Activated T-cell treated with anti-CD3 and anti-CD28 coated beads, Interleukin-2, amount 50 U/mL, for 4 hours (primary cell): ENCODE results near the gene NOL12. TPM values are rescaled to one million over a fixed set of nuclear protein-coding genes. Genes with fewer than 3 reads are reported as not detected.
A peak's percentile ranks its signal among the peaks of the same experiment; 100 is the strongest.
"Not testable (repeated sequence)": the region's sequence is repeated elsewhere in the genome, so short reads cannot be mapped to it uniquely, and the experiment has no call there.

ENCODE experiments used
- ATAC-seq, 2 donors: fragments of 200-7000 bp; cut with Tn5 transposase; one replicate each; pipeline ENCODE4 v1.10.0; 2021
- DNase-seq: peaks from one replicate; pipeline ENCODE4 v3.0.0-alpha.2; 2020
- H3K27me3 Mint-ChIP-seq: one replicate; pipeline ENCODE4 v1.8.0; 2021; ENCODE audit warnings: low read depth, mixed read lengths
- H3K36me3 Mint-ChIP-seq: one replicate; pipeline ENCODE4 v1.8.0; 2022; ENCODE audit warnings: mixed read lengths; ENCODE audit not compliant: insufficient read depth
- H3K4me1 Mint-ChIP-seq: one replicate; pipeline ENCODE4 v1.8.0; 2021; ENCODE audit warnings: low read depth, mixed read lengths
- H3K4me3 Mint-ChIP-seq: one replicate; pipeline ENCODE4 v1.8.0; 2021; ENCODE audit warnings: mild to moderate bottlenecking, moderate library complexity, mixed read lengths
- H3K9me3 Mint-ChIP-seq: one replicate; pipeline ENCODE4 v1.8.0; 2021; ENCODE audit warnings: mixed read lengths
- total RNA-seq, 3 donors: library from RNA; stranded (reverse); gene quantifications; one replicate each; pipeline ENCODE4 v1.2.1, GENCODE V29; 2021

Gene NOL12
- total RNA-seq, 3 donors from 2014 or later, result 58.7 to 66.4 (median 65.2) TPM

- DNase-seq (no peak), ATAC-seq (no peak)
- peaks cover 14% of the 10 kb centered on the region for H3K4me1 Mint-ChIP-seq
- no peaks in the 10 kb centered on the region for H3K27me3 Mint-ChIP-seq
- no peak overlapping the region for H3K4me3 Mint-ChIP-seq
- no peaks in the 10 kb centered on the region for H3K9me3 Mint-ChIP-seq
- H3K36me3 Mint-ChIP-seq, result peaks cover 5% of the 10 kb centered on the region
Observed at GRCh38 chr22:37654563-37655251, 31.4 kb upstream of the NOL12 start.

DNA sequence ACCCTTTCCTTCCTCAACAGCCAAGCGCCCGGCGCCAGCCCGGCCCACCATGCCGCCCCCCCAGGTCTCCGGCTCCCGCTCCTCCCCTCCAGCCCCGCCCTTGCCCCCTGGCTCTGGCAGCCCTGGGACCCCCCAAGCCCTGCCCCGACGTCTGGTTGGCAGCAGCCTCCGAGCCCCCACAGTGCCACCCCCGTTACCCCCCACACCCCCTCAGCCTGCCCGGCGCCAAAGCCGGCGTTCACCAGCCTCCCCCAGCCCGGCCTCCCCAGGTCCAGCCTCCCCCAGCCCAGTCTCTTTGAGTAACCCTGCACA, 30.9 kb upstream of the NOL12 start:
- Mint-ChIP-seq H3K27me3 (no peaks in the 10 kb centered on the region), H3K4me3 (no peak overlapping the region), H3K4me1 (peaks cover 19% of the 10 kb centered on the region), H3K36me3 (peaks cover 4% of the 10 kb centered on the region), H3K9me3 (no peaks in the 10 kb centered on the region)
- ATAC-seq, result no peak
- DNase-seq, result no peak

DNA sequence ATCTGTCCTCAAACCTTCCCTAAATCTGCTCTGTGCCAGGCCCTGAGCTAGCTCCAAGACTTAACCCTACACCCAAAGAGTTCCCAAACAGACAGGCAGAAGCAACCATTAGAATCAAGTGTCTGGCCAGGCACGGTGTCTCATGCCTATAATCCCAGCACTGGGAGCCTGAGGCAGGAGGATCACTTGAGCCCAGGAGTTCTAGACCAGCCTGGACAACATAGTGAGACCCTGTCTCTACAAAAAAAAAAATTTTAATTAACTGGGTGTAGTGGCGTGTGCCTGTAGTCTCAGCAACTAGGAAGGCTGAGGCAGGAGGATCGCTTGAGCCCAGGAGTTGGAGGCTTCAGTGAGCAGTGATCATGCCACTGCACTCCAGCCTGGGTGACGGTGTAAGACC, 29.6 kb upstream of the NOL12 start:
- not testable (repeated sequence) for DNase-seq, ATAC-seq, H3K9me3 Mint-ChIP-seq, H3K27me3 Mint-ChIP-seq, H3K4me3 Mint-ChIP-seq, H3K36me3 Mint-ChIP-seq
- peaks cover 29% of the 10 kb centered on the region for H3K4me1 Mint-ChIP-seq

DNA sequence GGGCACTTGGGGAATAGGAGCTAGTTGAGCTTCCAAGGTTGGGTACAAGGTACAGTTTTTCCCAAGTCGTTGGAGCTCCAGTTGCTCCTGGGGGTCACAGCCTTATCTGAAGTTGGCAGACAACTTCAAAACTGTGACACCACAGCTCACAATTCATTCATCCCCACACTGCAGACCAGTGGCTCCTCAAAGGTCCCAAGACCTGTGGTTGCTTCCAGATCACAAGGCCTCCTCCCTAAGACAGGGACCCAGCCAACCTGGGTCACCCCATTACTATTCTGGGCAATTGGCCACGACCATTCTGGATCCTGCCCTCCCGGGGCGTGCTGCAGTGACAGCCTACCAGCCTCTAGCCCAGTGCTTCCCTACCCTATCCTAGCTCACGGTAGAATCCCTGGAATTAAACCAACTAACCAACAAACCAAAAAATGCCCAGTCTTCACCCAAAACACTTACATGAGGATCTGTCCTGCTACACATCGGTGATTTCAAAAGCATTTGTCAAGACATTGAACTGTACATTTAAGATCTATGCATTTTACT, 28.5 kb upstream of the NOL12 start:
- DNase-seq (no peak), ATAC-seq (no peak)
- no peaks in the 10 kb centered on the region for H3K36me3 Mint-ChIP-seq
- no peaks in the 10 kb centered on the region for H3K27me3 Mint-ChIP-seq
- peaks cover 34% of the 10 kb centered on the region for H3K4me1 Mint-ChIP-seq
- peak overlapping the region; percentile 87 for H3K4me3 Mint-ChIP-seq
- no peaks in the 10 kb centered on the region for H3K9me3 Mint-ChIP-seq

DNA sequence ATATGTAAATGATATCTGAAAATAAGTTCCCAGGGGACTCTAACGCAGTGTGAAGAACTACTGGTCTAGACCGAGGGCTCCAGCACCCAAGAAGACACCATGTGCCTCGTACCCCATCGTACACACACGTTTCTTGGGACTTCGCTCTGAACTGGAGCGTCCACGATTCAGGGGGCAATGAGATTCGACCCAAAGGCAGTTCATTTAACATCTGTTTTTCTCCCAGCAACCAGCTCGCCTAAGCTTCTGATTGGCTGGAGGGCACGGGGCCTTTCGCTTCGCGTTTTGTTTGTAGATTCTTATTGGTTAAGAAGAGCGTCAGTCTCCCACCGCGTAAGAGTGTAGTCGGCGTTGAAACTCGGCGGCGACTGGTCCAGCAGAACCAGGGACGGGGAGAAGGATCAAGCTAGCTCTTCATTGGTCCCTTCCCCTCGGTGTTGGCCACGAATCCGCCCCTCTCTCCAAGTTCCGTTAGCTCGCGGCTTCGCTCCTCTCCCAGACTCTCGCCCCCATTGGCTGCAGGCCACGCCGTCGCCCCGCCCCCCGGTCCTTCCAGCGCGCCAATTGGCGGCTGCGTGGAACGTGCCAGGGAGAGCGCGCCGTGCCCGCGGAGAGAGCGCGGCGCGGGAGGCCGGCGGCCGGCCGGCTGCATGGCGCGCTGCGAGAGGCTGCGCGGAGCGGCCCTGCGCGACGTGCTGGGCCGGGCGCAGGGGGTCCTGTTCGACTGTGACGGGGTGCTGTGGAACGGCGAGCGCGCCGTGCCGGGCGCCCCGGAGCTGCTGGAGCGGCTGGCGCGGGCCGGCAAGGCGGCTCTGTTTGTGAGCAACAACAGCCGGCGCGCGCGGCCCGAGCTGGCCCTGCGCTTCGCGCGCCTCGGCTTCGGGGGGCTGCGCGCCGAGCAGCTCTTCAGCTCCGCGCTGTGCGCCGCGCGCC, 27.7 kb upstream of the NOL12 start, which contains the start of gene PDXP:
TSS of gene PDXP (plus strand) at position 591 of the 933 bp plus-strand sequence. CDS start at position 651, 60 bp downstream.
- Mint-ChIP-seq H3K36me3 (no peaks in the 10 kb centered on the region), H3K4me1 (peaks cover 34% of the 10 kb centered on the region), H3K4me3 (peak within 1 kb of the TSS; percentile 87), H3K9me3 (no peaks in the 10 kb centered on the region), H3K27me3 (no peaks in the 10 kb centered on the region)
- peak; percentile 98 for DNase-seq
- peak; percentile 96 to 97 for ATAC-seq

GRCh38 chr22:37659066-37659896, 26.9 kb upstream of the NOL12 start:
- DNase-seq (no peak), ATAC-seq (peak; percentile 16 to 19)
- H3K36me3 Mint-ChIP-seq, result no peaks in the 10 kb centered on the region
- peak overlapping the region; percentile 84 for H3K4me3 Mint-ChIP-seq
- no peaks in the 10 kb centered on the region for H3K27me3 Mint-ChIP-seq
- peaks cover 34% of the 10 kb centered on the region for H3K4me1 Mint-ChIP-seq
- no peaks in the 10 kb centered on the region for H3K9me3 Mint-ChIP-seq

DNA sequence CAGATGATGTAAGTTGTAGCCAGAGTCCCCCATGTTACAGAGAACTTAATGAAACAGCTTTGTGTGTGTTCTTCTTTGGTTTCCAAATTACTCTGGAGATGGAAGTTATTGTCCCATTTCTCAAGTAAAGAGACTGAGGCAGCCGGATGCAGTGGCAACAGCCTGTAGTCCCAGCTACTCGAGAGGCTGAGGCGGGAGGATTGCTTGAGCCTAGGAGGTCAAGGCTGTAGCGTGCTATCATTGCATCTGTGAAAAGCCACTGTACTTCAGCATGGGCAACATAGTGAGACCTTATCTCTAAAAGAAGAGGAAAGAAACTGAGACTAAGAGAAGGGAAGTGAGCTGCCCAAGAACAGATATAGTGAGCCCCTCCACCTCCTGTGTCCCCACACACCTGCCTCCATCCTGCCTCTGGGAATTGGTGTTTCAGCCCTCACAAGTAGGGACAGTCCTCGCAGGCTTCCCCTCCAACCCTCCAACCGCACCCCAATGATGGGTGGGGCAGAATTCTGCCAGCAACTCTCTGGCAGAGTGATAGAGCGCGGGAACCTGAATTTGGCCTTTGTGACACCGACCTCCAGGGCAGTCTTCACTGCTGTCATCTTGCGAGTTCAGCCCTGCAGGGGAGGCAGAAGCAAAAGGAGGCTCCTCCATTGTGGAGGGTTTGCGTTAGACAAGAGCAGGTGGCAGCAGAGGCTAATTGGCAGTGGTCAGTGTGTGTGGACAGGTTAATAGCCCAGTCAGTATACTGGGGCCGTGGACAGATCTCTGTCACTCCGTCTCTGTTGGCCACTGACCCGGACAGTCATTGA, 26.0 kb upstream of the NOL12 start:
- Mint-ChIP-seq H3K36me3 (no peaks in the 10 kb centered on the region), H3K4me1 (peaks cover 34% of the 10 kb centered on the region), H3K4me3 (peak overlapping the region; percentile 84), H3K27me3 (no peaks in the 10 kb centered on the region), H3K9me3 (no peaks in the 10 kb centered on the region)
- no peak for DNase-seq
- no peak for ATAC-seq

- ATAC-seq (no peak), DNase-seq (no peak)
- H3K9me3 Mint-ChIP-seq, result no peaks in the 10 kb centered on the region
- H3K4me1 Mint-ChIP-seq, result peaks cover 34% of the 10 kb centered on the region
- peak overlapping the region; percentile 84 for H3K4me3 Mint-ChIP-seq
- H3K36me3 Mint-ChIP-seq, result no peaks in the 10 kb centered on the region
- no peaks in the 10 kb centered on the region for H3K27me3 Mint-ChIP-seq
Observed at GRCh38 chr22:37660709-37661045, 25.5 kb upstream of the NOL12 start.

DNA sequence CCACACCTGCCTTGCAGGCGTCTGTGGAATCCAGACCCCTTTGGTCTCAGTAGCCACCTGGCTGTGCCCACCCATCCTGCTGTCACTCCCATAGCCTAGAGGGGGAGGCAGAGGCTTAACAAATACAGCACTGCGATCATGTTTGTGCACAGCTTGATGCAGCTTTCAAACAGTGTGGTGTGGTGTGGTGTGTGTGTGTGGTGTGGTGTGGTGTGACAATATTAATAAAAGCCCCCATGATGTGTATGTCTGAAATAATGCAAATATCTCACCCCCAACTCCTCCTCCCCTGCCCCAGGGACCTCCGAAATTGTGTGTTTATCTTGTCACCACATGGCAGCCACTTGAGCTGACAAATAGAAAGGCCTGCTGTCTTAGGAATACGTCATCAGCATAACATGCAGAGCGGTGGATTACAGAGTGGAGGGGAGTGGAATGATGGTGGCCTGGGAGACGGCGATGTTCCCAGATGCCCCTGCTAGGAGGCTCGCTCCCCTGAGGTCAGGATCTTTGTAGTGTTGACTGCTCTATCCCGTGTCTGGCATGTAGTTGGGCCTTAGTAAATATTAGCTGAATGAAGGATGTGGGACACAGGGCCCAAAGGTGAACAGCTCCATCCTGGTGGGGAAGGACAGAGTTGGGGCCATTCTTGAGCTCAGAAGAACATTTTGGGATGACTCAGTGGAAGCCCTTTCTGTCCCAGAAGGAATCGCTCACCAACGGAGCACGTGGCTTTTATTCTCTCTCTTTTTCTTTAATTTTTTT, 24.8 kb upstream of the NOL12 start:
- DNase-seq (no peak), ATAC-seq (no peak)
- peaks cover 34% of the 10 kb centered on the region for H3K4me1 Mint-ChIP-seq
- no peaks in the 10 kb centered on the region for H3K36me3 Mint-ChIP-seq
- peak overlapping the region; percentile 84 for H3K4me3 Mint-ChIP-seq
- no peaks in the 10 kb centered on the region for H3K9me3 Mint-ChIP-seq
- H3K27me3 Mint-ChIP-seq, result no peaks in the 10 kb centered on the region

- Mint-ChIP-seq H3K9me3 (no peaks in the 10 kb centered on the region), H3K4me1 (peaks cover 34% of the 10 kb centered on the region), H3K4me3 (no peak overlapping the region), H3K36me3 (peaks cover 4% of the 10 kb centered on the region), H3K27me3 (no peaks in the 10 kb centered on the region)
- DNase-seq (no peak), ATAC-seq (no peak)
Observed at GRCh38 chr22:37662039-37662438, 24.1 kb upstream of the NOL12 start.

- Mint-ChIP-seq H3K4me3 (no peak overlapping the region), H3K9me3 (no peaks in the 10 kb centered on the region)
Observed at GRCh38 chr22:37663521-37664140, 22.5 kb upstream of the NOL12 start.

GRCh38 chr22:37664249-37665101, 21.7 kb upstream of the NOL12 start:
- peaks cover 4% of the 10 kb centered on the region for H3K36me3 Mint-ChIP-seq
- peaks cover 24% of the 10 kb centered on the region for H3K4me1 Mint-ChIP-seq
- H3K27me3 Mint-ChIP-seq, result no peaks in the 10 kb centered on the region
- no peak for ATAC-seq
- no peaks in the 10 kb centered on the region for H3K9me3 Mint-ChIP-seq
- H3K4me3 Mint-ChIP-seq, result no peak overlapping the region
- DNase-seq, result no peak

More at GRCh38 chr22:37663521-37664140, 22.5 kb upstream of the NOL12 start:
- H3K36me3 Mint-ChIP-seq, result peaks cover 4% of the 10 kb centered on the region
- peaks cover 25% of the 10 kb centered on the region for H3K4me1 Mint-ChIP-seq
- DNase-seq (no peak), ATAC-seq (no peak)
- no peaks in the 10 kb centered on the region for H3K27me3 Mint-ChIP-seq
